PC-9 (cell line): Measurements from ENCODE around the gene RUSC1. TPM values are rescaled to one million over a fixed set of nuclear protein-coding genes. Genes with fewer than 3 reads are reported as not detected.

Experiments
- BruUV-seq: library from RNA; stranded (reverse); fragments of 400-500 nt; replicated peaks from 2 replicates; lab custom pipeline; 2021; lab: Mats Ljungman, UMichigan
- CTCF ChIA-PET: fragments of 300-600 bp; sonication (Branson Sonifier 250); formaldehyde crosslinking; loops from one replicate; lab custom pipeline; 2022; ENCODE audit warnings: antibody characterized with exemption; lab: Charles Lee
- POLR2A ChIA-PET: fragments of 300-600 bp; sonication (Branson Sonifier 250); formaldehyde crosslinking; loops from one replicate; lab custom pipeline; 2022; ENCODE audit warnings: antibody characterized with exemption; ENCODE audit not compliant: unreplicated experiment; lab: Charles Lee
- DNase-seq, 2 experiments: peaks; one replicate each; pipeline versions ENCODE4 v3.0.0 to v3.0.0-alpha.2; 2015 to 2022; ENCODE audit warnings: mixed read lengths in 1 of 2
- H2AFZ ChIP-seq: fragments of 200-600 bp; sonication (generic); 2 replicates; pipeline ENCODE4 v1.8.1; 2017; ENCODE audit warnings: antibody characterized with exemption
- H3F3A ChIP-seq: fragments of 200-600 bp; sonication (generic); 2 replicates; pipeline ENCODE4 v1.8.1; 2017; ENCODE audit warnings: antibody characterized with exemption, mild to moderate bottlenecking, low read depth; ENCODE audit not compliant: insufficient read depth
- H3K27ac ChIP-seq: fragments of 200-600 bp; sonication (generic); 2 replicates; pipeline ENCODE4 v1.6.1; 2016; ENCODE audit warnings: mixed run types
- H3K27me3 ChIP-seq: fragments of 200-600 bp; sonication (generic); 2 replicates; pipeline ENCODE4 v1.6.1; 2016; ENCODE audit warnings: low read depth, mixed run types; ENCODE audit not compliant: insufficient read depth
- H3K36me3 ChIP-seq: fragments of 200-600 bp; sonication (generic); 2 replicates; pipeline ENCODE4 v1.6.1; 2016; ENCODE audit warnings: low read depth, mixed run types
- H3K4me1 ChIP-seq: fragments of 200-600 bp; sonication (generic); replicated peaks from 2 replicates; pipeline ENCODE4 v1.6.1; 2016; ENCODE audit warnings: mixed run types; ENCODE audit not compliant: insufficient read depth
- H3K4me2 ChIP-seq: fragments of 200-600 bp; sonication (generic); 2 replicates; pipeline ENCODE4 v1.6.1; 2017; ENCODE audit warnings: mixed run types
- H3K4me3 ChIP-seq: fragments of 200-600 bp; sonication (generic); 2 replicates; pipeline ENCODE4 v1.6.1; 2016; ENCODE audit warnings: mixed run types
- H3K79me2 ChIP-seq: fragments of 200-600 bp; sonication (generic); 2 replicates; pipeline ENCODE4 v1.6.1; 2017; ENCODE audit warnings: low read depth, mixed run types
- H3K9me2 ChIP-seq: fragments of 200-600 bp; sonication (generic); 2 replicates; pipeline ENCODE4 v1.8.1; 2017; ENCODE audit warnings: mild to moderate bottlenecking; ENCODE audit not compliant: insufficient read depth
- H3K9me3 ChIP-seq: fragments of 200-600 bp; sonication (generic); 2 replicates; pipeline ENCODE4 v1.8.1; 2016; ENCODE audit warnings: low read depth; ENCODE audit not compliant: insufficient read depth
- H4K20me1 ChIP-seq: fragments of 200-600 bp; sonication (generic); 2 replicates; pipeline ENCODE4 v1.8.1; 2017; ENCODE audit not compliant: insufficient read depth
- CTCF ChIP-seq: fragments of 200-600 bp; sonication (generic); conservative IDR thresholded peaks from 2 replicates; pipeline ENCODE4 v1.6.1; 2017; ENCODE audit warnings: mixed run types, antibody characterized with exemption, mild to moderate bottlenecking, moderate library complexity
- EZH2 ChIP-seq: fragments of 200-600 bp; sonication (generic); IDR thresholded peaks from 2 replicates; pipeline ENCODE4 v1.8.0; 2017; ENCODE audit warnings: antibody characterized with exemption, low read depth
- intact Hi-C: fragments of 100-400 bp; cut with micrococcal nuclease; formaldehyde crosslinking; loops from one replicate; pipeline ENCODE4 v1.10.0; 2022; ENCODE audit not compliant: unreplicated experiment
- total RNA-seq: library from RNA; stranded (reverse); gene quantifications from 2 replicates; pipeline ENCODE4 v1.2.3, GENCODE V29; 2021

The RUSC1 gene
- total RNA-seq, 1 experiment from 2014 or later: 43.4 TPM

GRCh38 chr1:155342842-155343241 is 22.1 kb downstream of the RUSC1 start:
- H3K4me3 ChIP-seq: no peak overlapping the region
- H4K20me1 ChIP-seq: no peaks in the 10 kb centered on the region
- no peaks in the 10 kb centered on the region for H3K9me3 ChIP-seq
- TF ChIP-seq EZH2 (no peak), CTCF (no peak)
- no TSS peak for BruUV-seq
- no peak overlapping the region for H2AFZ ChIP-seq
- intact Hi-C loops: no loop called here
- H3K4me2 ChIP-seq: no peak overlapping the region
- CTCF ChIA-PET: interaction anchor here (0.6 kb wide), 1 partner anchor 52 kb away, joined by 4 read pairs; no protein-coding TSS in a partner anchor
- H3K36me3 ChIP-seq: peaks cover 14% of the 10 kb centered on the region
- H3F3A ChIP-seq: peaks cover 5% of the 10 kb centered on the region; the same call in 1 of the 2 replicates
- no peak for DNase-seq
- no peaks in the 10 kb centered on the region for H3K27me3 ChIP-seq
- no peaks in the 10 kb centered on the region for H3K79me2 ChIP-seq
- H3K4me1 ChIP-seq: no peaks in the 10 kb centered on the region
- H3K27ac ChIP-seq: no peak overlapping the region
- peaks cover 4% of the 10 kb centered on the region; the same call in 1 of the 2 replicates for H3K9me2 ChIP-seq
- POLR2A ChIA-PET: interaction anchor here (0.6 to 0.7 kb wide), 2 partner anchors 37 to 162 kb away, joined by 3 to 5 read pairs; no protein-coding TSS in a partner anchor

GRCh38 chr1:155352631-155353030 is 31.9 kb downstream of the RUSC1 start:
- H3K79me2 ChIP-seq: no peaks in the 10 kb centered on the region
- H3K9me2 ChIP-seq: no peaks in the 10 kb centered on the region
- DNase-seq: no peak
- H3K4me1 ChIP-seq: no peaks in the 10 kb centered on the region
- no TSS peak for BruUV-seq
- TF ChIP-seq CTCF (no peak), EZH2 (no peak)
- intact Hi-C loops: no loop called here
- no peak overlapping the region for H2AFZ ChIP-seq
- H3K27ac ChIP-seq: no peak overlapping the region
- no peak overlapping the region for H3K4me2 ChIP-seq
- peaks cover 5% of the 10 kb centered on the region for H3F3A ChIP-seq
- no peaks in the 10 kb centered on the region for H4K20me1 ChIP-seq
- H3K36me3 ChIP-seq: peaks cover 50% of the 10 kb centered on the region
- no peak overlapping the region for H3K4me3 ChIP-seq
- CTCF ChIA-PET: no interaction called here
- H3K9me3 ChIP-seq: no peaks in the 10 kb centered on the region
- POLR2A ChIA-PET: no interaction called here
- no peaks in the 10 kb centered on the region for H3K27me3 ChIP-seq

- ChIA-PET CTCF (no interaction called here), POLR2A (no interaction called here)
- no peak overlapping the region for H3K4me2 ChIP-seq
- TF ChIP-seq EZH2: no peak
- peaks cover 12% of the 10 kb centered on the region for H3K36me3 ChIP-seq
- H3K79me2 ChIP-seq: no peaks in the 10 kb centered on the region
- H3K4me1 ChIP-seq: no peaks in the 10 kb centered on the region
- no peaks in the 10 kb centered on the region; the same call in 1 of the 2 replicates for H3F3A ChIP-seq
- H3K9me3 ChIP-seq: no peaks in the 10 kb centered on the region
- no TSS peak for BruUV-seq
- DNase-seq: no peak
- H3K4me3 ChIP-seq: no peak overlapping the region
- no peaks in the 10 kb centered on the region; the same call in 1 of the 2 replicates for H4K20me1 ChIP-seq
- intact Hi-C loops: loop anchor here (10.0 kb wide), 1 partner anchor 125 kb away; no protein-coding TSS in a partner anchor
- no peak overlapping the region for H3K27ac ChIP-seq
- no peak overlapping the region for H2AFZ ChIP-seq
- H3K27me3 ChIP-seq: no peaks in the 10 kb centered on the region
- no peaks in the 10 kb centered on the region for H3K9me2 ChIP-seq
Observed at GRCh38 chr1:155360051-155360450, 39.4 kb downstream of the RUSC1 start.
